ENCODE results near the gene CCL16. TPM values are rescaled to one million over a fixed set of nuclear protein-coding genes. Genes with fewer than 3 reads are reported as not detected.

CCL16 gene
- total RNA-seq, 1 experiment from 2014 or later: not detected

GRCh38 chr17:35982409-35983191 is 1.3 kb upstream of the CCL16 start:
- CTCF ChIA-PET: interaction anchor here (0.8 to 1.8 kb wide), 8 partner anchors 8 to 503 kb away, joined by 3 to 15 read pairs (median 8); no protein-coding TSS in a partner anchor
- no TSS peak for BruUV-seq (replicated peaks)

GRCh38 chr17:35981908-35982330 is 622 bp upstream of the CCL16 start:
- Mint-ChIP-seq H3K36me3 (ENCODE audit: insufficient read depth, unreplicated experiment) (no peaks in the 10 kb centered on the region), H3K27me3 (ENCODE audit: insufficient read depth, unreplicated experiment) (no peaks in the 10 kb centered on the region), H3K9me3 (ENCODE audit: unreplicated experiment) (no peaks in the 10 kb centered on the region), H3K27ac (ENCODE audit: unreplicated experiment) (no peak overlapping the region), H3K4me3 (ENCODE audit: unreplicated experiment) (no peak overlapping the region), H3K4me1 (ENCODE audit: low read depth, unreplicated experiment) (peaks cover 9% of the 10 kb centered on the region)
- H3K4me3 ChIP-seq (ENCODE audit: low read depth, low read length): no peak overlapping the region
- ChIA-PET CTCF (interaction anchor here (0.6 to 1.8 kb wide), 9 partner anchors 8 to 504 kb away, joined by 3 to 15 read pairs (median 7); no protein-coding TSS in a partner anchor), POLR2A (no interaction called here)
- intact Hi-C loops (cut with micrococcal nuclease; ENCODE audit: unreplicated experiment): no loop called here
- H3K9me3 ChIP-seq: no peaks in the 10 kb centered on the region
- H3K36me3 ChIP-seq (ENCODE audit: control insufficient read depth, insufficient read depth, low read length): no peaks in the 10 kb centered on the region; the same call in 1 of the 2 replicates
- no TSS peak for BruUV-seq (replicated peaks)
- peak; percentile 58 to 62 for DNase-seq
- H3K27me3 ChIP-seq (replicated peaks; ENCODE audit: control insufficient read depth, insufficient read depth, low read length): no peaks in the 10 kb centered on the region
- H3K4me1 ChIP-seq: peaks cover 24% of the 10 kb centered on the region
- peak in 1 of 2 experiments; percentile 48 for TF ChIP-seq CTCF (IDR thresholded peaks at IDR 0.05; ENCODE audit: insufficient read depth in 1 of 2, low read depth in 1 of 2, low read length in 1 of 2, severe bottlenecking in 1 of 2, unreplicated experiment in 1 of 2)

More at GRCh38 chr17:35982409-35983191, 1.3 kb upstream of the CCL16 start:
- POLR2A ChIA-PET: no interaction called here
- TF ChIP-seq CTCF (IDR thresholded peaks at IDR 0.05; ENCODE audit: insufficient read depth in 1 of 2, low read depth in 1 of 2, low read length in 1 of 2, severe bottlenecking in 1 of 2, unreplicated experiment in 1 of 2): no peak
- Mint-ChIP-seq H3K4me1 (ENCODE audit: low read depth, unreplicated experiment) (peaks cover 9% of the 10 kb centered on the region), H3K27ac (ENCODE audit: unreplicated experiment) (no peak overlapping the region), H3K9me3 (ENCODE audit: unreplicated experiment) (no peaks in the 10 kb centered on the region), H3K36me3 (ENCODE audit: insufficient read depth, unreplicated experiment) (no peaks in the 10 kb centered on the region), H3K27me3 (ENCODE audit: insufficient read depth, unreplicated experiment) (no peaks in the 10 kb centered on the region), H3K4me3 (ENCODE audit: unreplicated experiment) (no peak overlapping the region)
- Histone ChIP-seq H3K27me3 (replicated peaks; ENCODE audit: control insufficient read depth, insufficient read depth, low read length) (no peaks in the 10 kb centered on the region), H3K4me3 (ENCODE audit: low read depth, low read length) (no peak overlapping the region), H3K36me3 (ENCODE audit: control insufficient read depth, insufficient read depth, low read length) (no peaks in the 10 kb centered on the region; the same call in 1 of the 2 replicates), H3K9me3 (no peaks in the 10 kb centered on the region), H3K4me1 (peaks cover 24% of the 10 kb centered on the region)
- DNase-seq: no peak
- intact Hi-C loops (cut with micrococcal nuclease; ENCODE audit: unreplicated experiment): no loop called here

GRCh38 chr17:35978346-35978745 is 3.0 kb downstream of the CCL16 start:
- intact Hi-C loops (cut with micrococcal nuclease; ENCODE audit: unreplicated experiment): no loop called here
- Mint-ChIP-seq H3K27ac (ENCODE audit: unreplicated experiment) (peak overlapping the region; percentile 18), H3K9me3 (ENCODE audit: unreplicated experiment) (no peaks in the 10 kb centered on the region), H3K36me3 (ENCODE audit: insufficient read depth, unreplicated experiment) (no peaks in the 10 kb centered on the region), H3K4me1 (ENCODE audit: low read depth, unreplicated experiment) (peaks cover 19% of the 10 kb centered on the region), H3K27me3 (ENCODE audit: insufficient read depth, unreplicated experiment) (no peaks in the 10 kb centered on the region), H3K4me3 (ENCODE audit: unreplicated experiment) (no peak overlapping the region)
- H3K4me1 ChIP-seq: peaks cover 41% of the 10 kb centered on the region
- H3K27me3 ChIP-seq (replicated peaks; ENCODE audit: control insufficient read depth, insufficient read depth, low read length): no peaks in the 10 kb centered on the region
- no peak for TF ChIP-seq CTCF (IDR thresholded peaks at IDR 0.05; ENCODE audit: insufficient read depth in 1 of 2, low read depth in 1 of 2, low read length in 1 of 2, severe bottlenecking in 1 of 2, unreplicated experiment in 1 of 2)
- H3K4me3 ChIP-seq (ENCODE audit: low read depth, low read length): no peak overlapping the region
- no peak for DNase-seq
- BruUV-seq (replicated peaks): no TSS peak
- ChIA-PET POLR2A (interaction anchor here (0.6 kb wide), 1 partner anchor 1668 kb away, joined by 3 read pairs; no protein-coding TSS in a partner anchor), CTCF (interaction anchor here (0.7 to 1.1 kb wide), 2 partner anchors 23 to 94 kb away, joined by 3 read pairs; partner anchors contain the start of gene CCL15)
- H3K36me3 ChIP-seq (ENCODE audit: control insufficient read depth, insufficient read depth, low read length): no peaks in the 10 kb centered on the region; the same call in 1 of the 2 replicates
- no peaks in the 10 kb centered on the region for H3K9me3 ChIP-seq
